ENCODE results near the gene CDK19.

Gene CDK19

GRCh38 chr6:110567957-110568696 is 247.1 kb downstream of the CDK19 start:
- DNase-seq, result no peak

- no peak for DNase-seq
Measured at GRCh38 chr6:110566346-110567125, 248.7 kb downstream of the CDK19 start.

GRCh38 chr6:110564703-110565421 is 250.4 kb downstream of the CDK19 start:
- no peak for DNase-seq

- no peak for DNase-seq
Measured at GRCh38 chr6:110563711-110564110, 251.6 kb downstream of the CDK19 start.

- no peak for DNase-seq
Measured at GRCh38 chr6:110562316-110562915, 252.9 kb downstream of the CDK19 start.

GRCh38 chr6:110561696-110562095 is 253.6 kb downstream of the CDK19 start:
- DNase-seq, result no peak

GRCh38 chr6:110561008-110561396 is 254.3 kb downstream of the CDK19 start:
- no peak for DNase-seq

GRCh38 chr6:110560239-110561007 is 254.8 kb downstream of the CDK19 start:
- no peak for DNase-seq

All from fibroblast of skin of right quadriceps (primary cell).